H1 (cell line): Measurements from ENCODE around the gene TC2N. TPM values are rescaled to one million over a fixed set of nuclear protein-coding genes. Genes with fewer than 3 reads are reported as not detected.

Experiments used
- CTCF ChIA-PET: fragments of 300-600 bp; sonication (Branson Sonifier 250); formaldehyde crosslinking; loops from one replicate; lab custom pipeline; 2021; ENCODE audit not compliant: partially characterized antibody; lab: Charles Lee
- POLR2A ChIA-PET: fragments of 300-600 bp; sonication (Branson Sonifier 250); formaldehyde crosslinking; loops from one replicate; lab custom pipeline; 2021; ENCODE audit warnings: inconsistent platforms; ENCODE audit not compliant: partially characterized antibody; lab: Charles Lee
- DNase-seq, 2 experiments: peaks; one replicate each; pipeline versions ENCODE4 v3.0.0 to v3.0.0-alpha.2; 2010 to 2022; ENCODE audit warnings: low spot score in 2 of 2, low read depth in 1 of 2, mixed read lengths in 1 of 2
- FAIRE-seq: peaks from 2 replicates; lab custom pipeline; 2011; peaks lifted over from hg19 to GRCh38; lab: Jason Lieb, UNC
- H2AFZ ChIP-seq: 2 replicates; pipeline ENCODE4 v1.8.1; 2012; ENCODE audit warnings: low read length, inconsistent platforms
- H2AK5ac ChIP-seq: 2 replicates; pipeline ENCODE4 v1.6.1; 2013; ENCODE audit warnings: low read depth, low read length
- H2BK120ac ChIP-seq: replicated peaks from 2 replicates; pipeline ENCODE3; 2013; ENCODE audit warnings: low read depth, low read length, inconsistent platforms
- H2BK12ac ChIP-seq: 2 replicates; pipeline ENCODE4 v1.6.1; 2013; ENCODE audit warnings: low read depth, low read length
- H2BK15ac ChIP-seq: 2 replicates; pipeline ENCODE4 v1.6.1; 2013; ENCODE audit warnings: low read length
- H2BK20ac ChIP-seq: 2 replicates; pipeline ENCODE4 v1.6.1; 2013; ENCODE audit warnings: low read length
- H2BK5ac ChIP-seq: 2 replicates; pipeline ENCODE4 v1.6.1; 2013; ENCODE audit warnings: low read depth, low read length
- H3K14ac ChIP-seq: 2 replicates; pipeline ENCODE4 v1.6.1; 2013; ENCODE audit warnings: inconsistent platforms; ENCODE audit not compliant: insufficient read length
- H3K18ac ChIP-seq: 2 replicates; pipeline ENCODE4 v1.6.1; 2013; ENCODE audit warnings: low read length; ENCODE audit errors: extremely low read depth
- H3K23ac ChIP-seq: 2 replicates; pipeline ENCODE4 v1.6.1; 2013; ENCODE audit warnings: inconsistent platforms; ENCODE audit not compliant: insufficient read length
- H3K23me2 ChIP-seq: 2 replicates; pipeline ENCODE4 v1.6.1; 2013; ENCODE audit warnings: low read depth, low read length
- H3K27ac ChIP-seq: 2 replicates; pipeline ENCODE4 v1.6.1; 2011; ENCODE audit warnings: low read depth, low read length, inconsistent platforms
- H3K27me3 ChIP-seq, 4 experiments: replicated peaks in 1 of 4; 1 replicate in 1 of 4; 2 replicates in 3 of 4; pipeline versions ENCODE4 v1.6.1 to v1.8.1; 2011 to 2013; ENCODE audit warnings: low read length in 3 of 4, mild to moderate bottlenecking in 3 of 4, inconsistent platforms in 2 of 4, mixed read lengths in 2 of 4, moderate library complexity in 1 of 4; ENCODE audit not compliant: control insufficient read depth in 3 of 4, insufficient read depth in 3 of 4; ENCODE audit errors: extremely low read depth in 1 of 4
- H3K36me3 ChIP-seq, 4 experiments: 2 replicates each; pipeline versions ENCODE4 v1.6.1 to v1.8.1; 2011 to 2013; ENCODE audit warnings: mild to moderate bottlenecking in 4 of 4, low read length in 3 of 4, moderate library complexity in 2 of 4, control low read depth in 1 of 4, inconsistent platforms in 1 of 4; ENCODE audit not compliant: insufficient read depth in 4 of 4, control insufficient read depth in 2 of 4
- H3K4ac ChIP-seq: replicated peaks from 2 replicates; pipeline ENCODE3; 2013; ENCODE audit warnings: low read length, low read depth, mixed read lengths, inconsistent platforms; ENCODE audit not compliant: insufficient read length
- H3K4me1 ChIP-seq, 4 experiments: replicated peaks in 1 of 4; 1 replicate in 1 of 4; 2 replicates in 3 of 4; pipeline versions ENCODE4 v1.6.1 to v1.8.1; 2011 to 2013; ENCODE audit warnings: low read length in 3 of 4, inconsistent platforms in 2 of 4, mixed read lengths in 1 of 4; ENCODE audit not compliant: insufficient read depth in 4 of 4, control insufficient read depth in 3 of 4
- H3K4me2 ChIP-seq, 2 experiments: 2 replicates each; pipeline versions ENCODE4 v1.6.1 to v1.8.1; 2011 to 2013; ENCODE audit warnings: low read depth in 2 of 2, low read length in 2 of 2, control low read depth in 1 of 2, inconsistent platforms in 1 of 2, mild to moderate bottlenecking in 1 of 2; ENCODE audit not compliant: insufficient read depth in 1 of 2
- H3K4me3 ChIP-seq, 4 experiments: fragments of 200-600, 300-600 bp in 1 of 4; sonication (generic), shearing (Covaris generic), sonication (Bioruptor Twin) in 1 of 4; 2 replicates each; pipeline versions ENCODE4 v1.5.1 to v1.8.1; 2011 to 2016; ENCODE audit warnings: low read length in 4 of 4, low read depth in 3 of 4, control low read depth in 2 of 4, inconsistent platforms in 2 of 4, mild to moderate bottlenecking in 2 of 4, mixed read lengths in 1 of 4, moderate library complexity in 1 of 4; ENCODE audit not compliant: insufficient read depth in 2 of 4; ENCODE audit errors: extremely low read depth in 1 of 4
- H3K56ac ChIP-seq: replicated peaks from 2 replicates; pipeline ENCODE3; 2013; ENCODE audit warnings: low read depth, mild to moderate bottlenecking, mixed read lengths, low read length, inconsistent platforms; ENCODE audit not compliant: insufficient read length
- H3K79me1 ChIP-seq: 2 replicates; pipeline ENCODE4 v1.6.1; 2013; ENCODE audit warnings: low read depth, low read length, control low read depth
- H3K79me2 ChIP-seq, 2 experiments: 2 replicates each; pipeline versions ENCODE4 v1.6.1 to v1.8.1; 2012 to 2013; ENCODE audit warnings: low read length in 2 of 2, mild to moderate bottlenecking in 2 of 2, inconsistent platforms in 1 of 2; ENCODE audit not compliant: insufficient read depth in 2 of 2, control insufficient read depth in 1 of 2
- H3K9ac ChIP-seq, 4 experiments: replicated peaks in 1 of 4; 1 replicate in 1 of 4; 2 replicates in 3 of 4; pipeline versions ENCODE4 v1.6.1 to v1.8.1; 2011 to 2013; ENCODE audit warnings: low read depth in 3 of 4, low read length in 3 of 4, control low read depth in 2 of 4, mild to moderate bottlenecking in 2 of 4, moderate library complexity in 2 of 4, inconsistent platforms in 1 of 4; ENCODE audit errors: extremely low read depth in 1 of 4
- H3K9me3 ChIP-seq, 2 experiments: 2 replicates each; pipeline versions ENCODE4 v1.6.1 to v1.8.1; 2012 to 2013; ENCODE audit warnings: mild to moderate bottlenecking in 2 of 2, moderate library complexity in 2 of 2, control low read depth in 1 of 2, inconsistent platforms in 1 of 2, low read depth in 1 of 2, low read length in 1 of 2, mixed read lengths in 1 of 2; ENCODE audit not compliant: insufficient read depth in 2 of 2
- H4K20me1 ChIP-seq, 2 experiments: replicated peaks in 1 of 2; 2 replicates each; pipeline versions ENCODE3 to v1.8.1; 2011 to 2013; ENCODE audit warnings: inconsistent platforms in 2 of 2, low read length in 2 of 2, mild to moderate bottlenecking in 1 of 2; ENCODE audit not compliant: insufficient read depth in 2 of 2, control insufficient read depth in 1 of 2
- H4K5ac ChIP-seq: 2 replicates; pipeline ENCODE4 v1.6.1; 2013; ENCODE audit warnings: low read length, low read depth, mixed read lengths, inconsistent platforms; ENCODE audit not compliant: insufficient read length
- H4K8ac ChIP-seq: 2 replicates; pipeline ENCODE4 v1.8.0; 2013; ENCODE audit warnings: mild to moderate bottlenecking, moderate library complexity, low read length, inconsistent platforms; ENCODE audit not compliant: insufficient read depth; ENCODE audit errors: extremely low read depth
- H4K91ac ChIP-seq: replicated peaks from 2 replicates; pipeline ENCODE3; 2013; ENCODE audit warnings: low read length, mixed read lengths, inconsistent platforms; ENCODE audit not compliant: insufficient read length
- BACH1 ChIP-seq: IDR thresholded peaks from 2 replicates; pipeline ENCODE4 v1.6.1; 2012; ENCODE audit warnings: low read length, improper control_type of control experiment
- POU5F1 ChIP-seq: IDR thresholded peaks from 2 replicates; pipeline ENCODE4 v1.6.1; 2011; ENCODE audit warnings: low read depth, mild to moderate bottlenecking, low read length, moderate library complexity
- RAD21 ChIP-seq, 2 experiments: IDR thresholded peaks in 1 of 2; conservative IDR thresholded peaks in 1 of 2; 2 replicates each; pipeline ENCODE4 v1.6.1; 2011; ENCODE audit warnings: low read depth in 2 of 2, low read length in 2 of 2, improper control_type of control experiment in 1 of 2, inconsistent platforms in 1 of 2, mild to moderate bottlenecking in 1 of 2, moderate library complexity in 1 of 2
- WGBS, 2 experiments: shearing (Covaris generic) in 1 of 2; methylation state at CpG; one replicate each; pipeline versions ENCODE4 v1.1.6 to v1.1.7; 2013 to 2015; ENCODE audit warnings: low lambda C conversion rate in 2 of 2, mixed read lengths in 2 of 2, inconsistent platforms in 1 of 2, low coverage in 1 of 2, missing lambda C conversion rate in 1 of 2; ENCODE audit not compliant: insufficient replicate concordance in 2 of 2, insufficient coverage in 1 of 2, insufficient read length in 1 of 2; ENCODE audit errors: extremely low coverage in 1 of 2, missing lambda C conversion rate in 1 of 2; 5-methylcytosine and 5-hydroxymethylcytosine counted together
- polyA plus RNA-seq, 7 experiments: library from polyadenylated mRNA; depleted of rRNA in 3 of 7; stranded (reverse) in 5 of 7; unstranded in 2 of 7; fragments of >200 nt in 5 of 7; fragments of 200-250 nt in 2 of 7; gene quantifications; 1 replicate in 5 of 7; 2 replicates in 1 of 7; 4 replicates in 1 of 7; pipeline versions ENCODE4 v1.2.1 to v1.2.3, GENCODE V29; 2011 to 2013; ENCODE audit warnings: missing spikeins in 2 of 7, mixed read lengths in 2 of 7
- total RNA-seq: library from RNA; stranded (reverse); fragmentation: NEBNext Ultra II Directional; extraction: Animal tissue kit (Norgen Biotek cat#: 25700); gene quantifications from 2 replicates; pipeline ENCODE4 v1.2.1, GENCODE V29; 2021

Gene TC2N
- total and polyA plus RNA-seq, 2 of the 8 experiments (the other 6 are each of a cell fraction or from before 2014, with no cell fraction given), result 9.7 to 36.2 TPM

GRCh38 chr14:91876492-91876891, 9.2 kb upstream of the TC2N start:
- Histone ChIP-seq H3K9ac (no peak overlapping the region), H3K79me2 (no peaks in the 10 kb centered on the region), H4K20me1 (no peaks in the 10 kb centered on the region), H4K91ac (no peak overlapping the region), H3K27ac (no peak overlapping the region), H3K4ac (no peak overlapping the region), H4K8ac (no peak overlapping the region), H2BK15ac (no peak overlapping the region), H3K27me3 (no peaks in the 10 kb centered on the region), H3K4me3 (no peak overlapping the region), H2BK20ac (no peak overlapping the region), H2AFZ (no peak overlapping the region), H3K14ac (no peak overlapping the region), H3K79me1 (no peaks in the 10 kb centered on the region), H3K23me2 (no peaks in the 10 kb centered on the region), H3K4me1 (no peaks in the 10 kb centered on the region), H3K9me3 (no peaks in the 10 kb centered on the region), H3K23ac (no peak overlapping the region), H3K4me2 (no peak overlapping the region), H4K5ac (no peak overlapping the region), H3K36me3 (no peaks in the 10 kb centered on the region), H2BK120ac (no peak overlapping the region), H2AK5ac (no peak overlapping the region), H2BK12ac (no peak overlapping the region), H3K56ac (no peak overlapping the region), H2BK5ac (no peak overlapping the region), H3K18ac (no peak overlapping the region)
- no peak for DNase-seq
- ChIA-PET POLR2A (no interaction called here), CTCF (interaction anchor here (0.7 to 1.2 kb wide), 7 partner anchors 9 to 145 kb away, joined by 3 to 7 read pairs (median 4); partner anchors contain the start of genes CATSPERB and TC2N)
- TF ChIP-seq BACH1 (no peak), POU5F1 (no peak), RAD21 (IDR thresholded peaks at IDR 0.05 in 1 of 2, conservative IDR thresholded peaks at IDR 0.05 in 1 of 2; ENCODE audit: low read depth in 2 of 2, low read length in 2 of 2) (peak in 1 of 2 experiments; percentile 10; a peak in 1 of 4 replicates)
- whole genome bisulfite sequencing, 2 experiments, result 84% methylated on average over 6 of the region's 6 CpGs; no CpG with 5 or more reads in 1 of the 2 experiments
- FAIRE-seq, result no peak
